GM21825 (cell line): Measurements from ENCODE around the gene CFAP157.
A peak's percentile ranks its signal among the peaks of the same experiment; 100 is the strongest.

Experiments used
- ATAC-seq: cut with Tn5 transposase; IDR thresholded peaks from one replicate; pipeline ENCODE4 v1.9.1; 2021; ENCODE audit warnings: mild to moderate bottlenecking, moderate library complexity; ENCODE audit not compliant: unreplicated experiment

CFAP157 gene

DNA sequence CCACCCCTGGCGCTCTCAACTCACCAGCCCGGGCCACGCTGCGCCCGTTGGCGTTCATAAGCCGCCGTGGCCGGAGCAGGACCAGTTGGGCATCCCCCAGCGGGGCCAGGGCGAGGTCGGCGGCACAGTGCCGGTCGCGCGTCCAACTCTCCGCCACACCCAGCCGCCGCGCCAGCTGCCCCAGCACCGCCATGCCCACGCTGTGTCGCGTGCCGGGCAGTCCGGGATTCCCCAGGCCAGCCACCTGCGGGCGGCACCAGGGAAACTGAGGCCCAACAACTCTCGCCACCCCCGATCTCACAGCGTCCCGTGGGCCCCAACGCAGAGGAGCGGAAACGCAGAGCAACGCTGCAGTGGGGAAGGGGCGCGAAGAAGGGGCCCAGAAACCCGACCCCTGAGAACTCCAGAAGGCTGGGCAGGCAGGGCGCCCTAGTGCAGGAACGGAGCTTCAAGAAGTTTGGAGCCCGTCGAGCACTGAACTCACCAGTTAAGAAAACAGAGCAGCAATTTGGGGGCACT is 8.2 kb downstream of the CFAP157 start:
- ATAC-seq = peak; percentile 6

DNA sequence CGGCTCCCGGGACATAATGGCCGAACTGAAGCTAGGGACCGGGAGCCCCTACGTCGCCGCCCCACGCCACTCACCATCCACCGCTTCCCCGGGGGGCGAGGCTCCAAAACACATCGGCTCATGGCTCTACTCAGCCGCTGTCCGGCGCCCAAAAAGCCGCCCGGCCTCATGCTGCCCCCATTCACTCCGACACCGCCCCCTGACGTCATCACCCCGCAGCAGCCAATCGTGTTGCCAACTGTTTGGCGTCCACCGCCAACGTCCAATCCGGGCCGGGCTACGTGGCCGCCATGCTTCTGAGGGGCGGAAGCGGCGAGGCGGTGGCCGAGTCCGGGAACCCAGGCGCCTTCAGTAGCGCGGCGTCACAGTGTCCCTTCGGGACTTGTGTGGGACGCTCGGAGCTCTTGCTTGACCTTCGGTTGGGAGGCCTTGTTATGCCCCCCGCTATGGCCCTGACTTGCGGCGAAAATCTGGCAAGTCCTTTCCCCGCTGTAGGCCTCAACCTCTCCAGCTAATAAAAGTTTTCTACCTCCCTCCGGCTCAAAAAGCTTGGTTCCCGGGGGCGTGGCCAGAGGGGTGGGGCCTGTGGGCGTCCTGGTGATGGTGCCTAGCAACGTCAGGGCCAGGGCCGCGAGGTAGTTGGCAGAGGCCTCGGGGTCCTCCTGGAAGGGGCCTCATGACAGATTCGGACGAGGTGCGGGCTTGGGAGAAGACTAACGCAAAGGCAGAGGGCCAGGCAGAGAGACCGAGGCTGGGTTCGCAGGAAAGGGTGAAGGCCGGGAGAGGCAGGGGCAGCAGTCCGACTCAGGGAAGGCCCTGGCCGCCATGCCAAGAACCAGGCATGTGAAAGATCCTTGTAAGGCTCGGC is 8.9 kb downstream of the CFAP157 start, which contains the start of the genes PTRH1 and TTC16:
TSS of gene PTRH1 (minus strand) at position 194 of the 868 bp plus-strand sequence. CDS start at position 170, 24 bp downstream.
TSS of gene TTC16 (plus strand) at position 610 of the 868 bp plus-strand sequence. CDS start at position 677, 67 bp downstream.
- ATAC-seq = peak; percentile 84

DNA sequence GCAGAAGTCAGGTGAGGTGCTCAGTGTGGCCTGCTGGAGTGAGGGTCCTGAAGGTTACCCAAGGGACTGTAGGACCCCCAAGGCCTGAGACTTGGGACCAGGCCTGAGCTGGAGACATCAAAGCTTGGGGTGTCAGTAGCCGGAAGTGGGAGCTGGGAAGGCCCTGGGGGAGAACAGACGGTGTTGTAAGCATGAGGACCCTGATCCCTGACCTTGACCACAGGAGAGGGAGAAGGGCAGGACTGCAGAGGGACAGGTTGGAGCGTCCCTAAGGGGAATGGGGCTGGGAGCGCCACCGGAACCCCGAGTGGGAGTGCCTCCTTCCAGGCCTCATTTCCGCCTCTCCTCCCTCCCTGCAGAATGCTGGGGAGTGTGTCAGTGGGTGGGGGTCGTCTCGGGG is 9.6 kb downstream of the CFAP157 start:
- ATAC-seq = no peak

DNA sequence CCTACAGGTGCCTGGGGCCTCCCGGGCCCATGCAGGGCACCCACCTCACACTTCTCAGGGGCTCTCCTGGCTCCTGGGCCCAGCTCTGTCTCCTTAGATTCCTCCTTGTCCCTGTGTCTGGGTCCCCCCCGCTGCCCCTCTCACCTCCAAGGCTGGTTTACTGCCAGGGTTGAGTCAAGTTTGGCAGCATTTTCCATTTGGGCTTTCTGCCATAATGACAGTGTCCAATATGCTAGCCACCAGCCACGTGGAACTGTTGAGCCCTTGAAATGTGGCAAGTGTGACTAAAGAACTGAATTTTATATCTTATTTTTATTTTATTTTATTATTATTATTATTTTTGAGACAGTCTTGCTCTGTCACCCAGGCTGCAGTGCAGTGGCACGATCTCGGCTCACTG is 11.0 kb downstream of the CFAP157 start:
- ATAC-seq = no peak

DNA sequence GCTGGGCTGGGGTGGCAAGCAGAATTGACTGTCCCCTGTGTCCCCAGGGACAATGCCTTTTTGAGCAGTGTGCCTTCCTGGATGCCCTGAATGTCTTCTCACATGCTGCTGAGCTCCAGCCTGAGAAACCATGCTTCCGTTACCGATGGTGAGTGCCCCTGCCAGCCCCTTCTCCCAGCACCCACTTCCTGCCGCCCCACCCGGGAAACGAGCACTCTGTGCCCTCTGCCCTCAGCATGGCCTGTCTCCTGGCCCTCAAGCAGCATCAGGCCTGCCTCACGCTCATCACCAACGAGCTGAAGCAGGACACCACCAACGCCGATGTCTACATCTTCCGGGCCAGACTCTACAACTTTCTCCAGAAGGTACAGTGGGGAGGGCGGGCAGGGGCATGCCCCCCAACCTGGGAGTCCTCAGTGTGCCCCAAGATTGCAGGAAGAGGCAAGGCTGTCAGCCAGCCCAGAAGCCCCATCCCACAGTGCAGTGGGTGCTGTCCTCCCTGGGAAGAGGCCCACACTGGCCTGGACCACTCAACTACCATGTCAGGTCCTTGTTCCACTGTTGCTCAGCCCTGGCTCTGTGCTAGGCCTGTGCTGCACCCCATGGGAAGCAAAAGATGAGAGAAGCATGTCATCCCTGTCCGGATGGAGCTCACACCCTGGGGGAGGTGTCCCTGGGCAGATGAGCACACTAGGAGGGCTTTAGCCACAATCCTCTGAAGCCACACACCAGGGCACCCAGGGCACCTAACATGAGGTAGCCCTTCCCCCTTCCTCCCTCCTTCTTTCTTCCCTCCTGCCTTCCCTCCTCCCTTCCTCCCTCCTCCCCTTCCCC is 13.5 kb downstream of the CFAP157 start:
- no peak for ATAC-seq

DNA sequence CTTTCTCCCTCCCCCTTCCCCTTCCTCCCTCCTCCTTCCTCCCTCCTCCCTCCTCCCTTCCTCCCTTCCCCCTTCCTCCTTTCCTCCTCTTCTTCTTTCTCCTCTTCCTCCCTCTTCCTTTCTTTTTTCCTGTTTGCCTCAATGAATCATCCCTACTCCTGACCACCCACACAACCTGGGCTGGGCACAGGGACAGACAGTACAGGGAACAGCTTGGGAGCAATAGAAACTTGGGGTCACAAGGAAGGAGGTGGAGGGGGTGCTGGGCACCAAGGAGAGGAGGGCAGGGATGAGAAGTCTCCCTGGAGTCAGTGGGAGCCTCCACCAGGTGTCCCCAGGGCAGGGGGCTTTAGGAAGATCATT is 14.1 kb downstream of the CFAP157 start:
- ATAC-seq = no peak

DNA sequence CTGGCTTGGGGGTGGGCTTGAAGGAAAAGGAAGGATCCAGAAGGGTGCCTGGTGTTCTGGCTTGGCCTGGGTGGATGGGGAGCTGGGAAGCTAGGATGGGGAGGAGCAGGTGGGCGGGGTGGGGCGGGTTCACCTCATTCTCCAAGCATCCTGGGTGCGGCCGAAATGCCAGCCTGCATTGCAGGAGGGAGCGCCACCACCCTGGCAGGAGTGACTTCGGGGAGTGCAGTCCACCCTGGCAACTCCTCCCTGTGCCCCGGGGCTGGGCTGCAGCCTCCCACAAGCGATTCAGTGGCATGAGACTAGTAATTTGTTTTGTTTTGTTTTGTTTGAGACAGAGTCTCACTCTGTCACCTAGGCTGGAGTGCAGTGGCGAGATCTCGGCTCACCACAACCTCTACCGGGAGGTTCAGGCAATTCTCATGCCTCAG is 14.6 kb downstream of the CFAP157 start:
- no peak for ATAC-seq

DNA sequence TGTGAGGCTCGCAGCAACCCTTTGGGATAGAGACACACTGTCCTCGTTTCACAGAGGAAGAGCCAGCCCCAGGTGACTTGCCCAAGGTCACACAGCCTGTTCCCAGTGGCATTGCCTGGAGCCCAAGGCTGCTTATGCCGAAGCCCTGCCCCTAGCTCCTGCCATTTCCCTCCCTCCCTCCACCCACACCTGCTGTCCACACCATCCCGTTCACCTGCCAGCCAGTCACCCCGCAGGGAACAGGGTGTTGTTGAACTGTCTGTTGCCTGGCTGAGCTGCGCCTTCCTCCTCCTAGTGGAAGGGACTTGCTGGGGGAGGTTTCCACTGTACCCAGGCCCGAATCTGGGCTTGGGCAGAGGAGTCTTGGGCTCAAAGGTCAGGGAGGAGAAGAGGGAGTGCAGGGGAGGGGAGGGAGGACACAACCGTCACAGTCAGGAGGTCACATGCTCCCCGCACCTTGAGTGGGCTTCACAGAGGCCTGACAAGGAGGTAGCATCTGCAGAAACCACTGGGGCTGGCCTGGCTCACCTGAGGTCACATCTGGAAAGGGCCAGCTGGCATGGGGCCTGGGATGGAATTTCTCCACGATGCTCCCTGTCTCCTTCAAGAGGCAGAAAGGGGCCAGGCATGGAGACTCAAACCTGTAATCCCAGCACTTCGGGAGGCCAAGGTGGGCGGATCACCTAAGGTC is 15.4 kb downstream of the CFAP157 start:
- ATAC-seq = no peak

DNA sequence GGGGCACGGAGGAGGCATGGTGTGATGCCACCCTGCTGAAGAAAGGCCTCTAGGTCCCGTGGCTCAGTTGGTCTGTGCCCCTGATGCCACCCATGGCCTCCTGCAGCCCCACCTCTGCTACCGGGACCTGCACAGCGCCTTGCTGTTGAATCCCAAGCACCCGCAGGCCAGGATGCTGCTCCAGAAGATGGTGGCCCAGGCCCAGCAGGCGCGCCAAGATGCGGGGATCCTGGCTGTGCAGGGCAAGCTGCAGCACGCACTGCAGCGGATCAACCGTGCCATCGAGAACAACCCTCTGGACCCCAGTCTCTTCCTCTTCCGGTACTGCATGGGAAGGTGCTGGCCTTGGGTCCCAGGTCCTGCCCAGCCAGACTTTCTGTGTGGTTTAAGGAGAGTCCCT is 16.2 kb downstream of the CFAP157 start:
- ATAC-seq = no peak

DNA sequence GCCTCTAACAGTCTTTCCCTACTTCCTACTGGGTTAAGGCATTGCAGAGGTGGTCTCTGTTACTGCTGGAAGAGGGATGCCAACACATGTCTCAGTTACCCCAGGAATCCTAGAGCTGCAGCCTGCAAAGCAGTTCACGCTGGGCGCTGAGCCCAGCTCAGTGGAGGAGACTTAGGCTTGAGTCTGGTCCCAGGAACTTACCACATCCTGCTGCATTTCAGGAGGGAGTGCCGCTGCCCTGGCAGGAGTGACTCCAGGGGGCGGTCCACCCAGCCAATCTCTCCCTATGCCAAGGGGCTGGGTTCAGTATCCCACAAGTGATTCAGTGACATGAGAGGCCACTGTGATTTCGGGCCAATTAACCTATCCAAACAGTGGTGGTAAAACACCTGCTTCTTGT is 16.7 kb downstream of the CFAP157 start:
- ATAC-seq = no peak

DNA sequence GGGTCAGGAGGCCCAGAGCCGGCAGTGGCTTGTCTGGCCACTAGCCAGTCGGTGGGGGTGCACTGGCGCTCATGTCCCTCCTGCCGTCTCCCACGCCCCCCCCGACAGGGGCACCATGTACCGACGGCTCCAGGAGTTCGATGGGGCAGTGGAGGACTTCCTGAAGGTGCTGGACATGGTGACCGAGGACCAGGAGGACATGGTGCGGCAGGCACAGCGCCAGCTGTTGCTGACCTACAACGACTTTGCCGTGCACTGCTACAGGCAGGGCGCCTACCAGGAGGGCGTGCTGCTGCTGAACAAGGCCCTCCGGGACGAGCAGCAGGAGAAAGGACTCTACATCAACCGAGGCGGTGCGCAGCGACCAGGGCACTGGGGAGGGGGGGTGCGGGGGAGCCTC is 17.2 kb downstream of the CFAP157 start:
- no peak for ATAC-seq

DNA sequence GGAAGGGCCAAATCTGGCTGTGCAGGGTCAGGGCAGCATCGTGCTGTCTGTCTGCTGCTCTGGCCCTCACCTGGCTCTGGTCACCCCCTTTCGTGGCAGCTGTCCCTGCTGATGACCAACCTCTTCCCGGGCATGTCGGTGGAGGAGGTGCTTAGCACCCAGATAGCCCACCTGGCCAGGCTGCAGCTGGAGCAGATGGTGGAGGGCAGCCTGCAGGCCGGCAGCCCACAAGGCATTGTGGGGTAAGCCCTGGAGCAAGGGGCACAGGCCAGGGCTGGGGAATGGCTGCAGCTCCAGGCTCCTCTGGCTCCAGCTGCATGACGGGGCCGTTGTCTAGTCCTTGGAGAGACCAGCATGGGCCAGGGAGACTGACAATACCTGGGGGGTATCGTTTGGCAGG is 20.1 kb downstream of the CFAP157 start:
- ATAC-seq = no peak

DNA sequence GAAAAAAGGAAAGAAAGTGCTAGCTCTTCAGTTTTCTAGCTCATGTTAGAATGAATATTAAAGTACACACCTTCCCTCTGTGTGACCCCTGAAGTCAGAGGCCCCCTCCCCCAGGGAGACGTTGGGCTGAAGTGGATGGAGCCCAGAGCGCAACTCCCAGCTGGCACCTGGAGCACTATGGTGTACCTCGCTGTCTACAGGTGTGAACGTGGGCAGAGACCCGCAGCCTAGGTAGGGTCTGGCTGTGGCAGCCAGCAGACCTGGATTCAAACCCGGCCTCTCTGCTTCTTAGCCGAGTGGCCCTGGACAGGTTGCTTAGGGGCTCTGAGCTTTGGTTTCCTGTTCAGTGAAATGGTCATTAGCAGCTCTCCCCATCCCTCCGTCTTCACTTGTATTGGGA is 22.0 kb downstream of the CFAP157 start:
- ATAC-seq = no peak

DNA sequence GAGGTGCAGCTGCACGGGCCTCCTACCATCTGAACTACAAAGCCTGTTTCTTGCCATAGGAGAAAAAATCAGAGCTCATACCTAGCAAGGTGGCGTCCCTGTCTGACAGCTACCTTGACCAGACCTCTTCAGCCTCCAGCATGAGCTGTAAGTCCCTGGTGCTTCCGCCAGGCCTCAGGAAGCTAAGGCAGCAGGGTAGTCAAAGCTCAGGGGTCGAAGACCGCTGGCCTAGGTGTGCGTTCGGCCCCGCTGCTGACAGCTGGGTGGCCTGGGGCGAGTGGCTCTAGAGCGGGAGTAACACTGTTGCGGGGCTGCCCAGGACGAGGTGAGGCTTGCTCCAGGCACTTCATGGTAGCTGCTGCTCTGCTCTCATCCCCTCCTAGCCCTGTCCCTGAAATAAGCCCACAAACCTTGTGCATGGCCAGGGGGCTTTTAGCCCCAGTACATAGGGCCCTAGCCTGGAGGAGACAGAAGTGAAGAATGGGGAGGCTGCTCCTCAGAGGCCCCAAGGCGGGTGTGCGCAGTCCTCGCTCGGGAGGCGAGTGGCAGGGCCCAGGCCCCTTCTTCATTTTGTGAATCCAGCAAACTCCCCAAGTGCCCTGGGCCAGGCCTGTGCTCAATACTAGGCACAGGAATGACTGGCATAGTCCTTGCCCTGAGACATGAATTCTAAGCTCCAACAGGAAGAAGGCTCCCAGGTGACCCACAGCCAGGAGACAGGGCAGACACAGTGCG is 22.9 kb downstream of the CFAP157 start:
- ATAC-seq = no peak

DNA sequence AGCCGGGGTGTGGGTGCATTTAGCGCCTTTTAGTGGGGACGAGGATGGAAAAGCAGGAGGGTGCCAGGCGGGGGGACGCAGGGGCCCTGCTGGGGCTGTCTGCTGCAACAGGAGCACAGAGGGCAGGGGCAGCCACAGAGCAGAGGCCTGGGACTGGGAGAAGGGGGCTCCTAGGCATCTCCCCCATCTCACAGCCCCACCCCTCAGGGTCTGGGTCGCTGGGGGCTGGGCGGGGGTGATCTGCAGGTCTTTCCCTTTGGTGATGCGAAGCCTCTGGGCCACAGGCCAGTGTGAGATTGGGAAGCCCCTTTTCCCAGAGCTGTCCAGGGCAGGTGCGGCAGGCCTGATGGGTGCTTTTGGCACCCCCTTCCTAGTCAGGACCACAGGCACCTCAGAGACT is 23.5 kb downstream of the CFAP157 start:
- no peak for ATAC-seq

DNA sequence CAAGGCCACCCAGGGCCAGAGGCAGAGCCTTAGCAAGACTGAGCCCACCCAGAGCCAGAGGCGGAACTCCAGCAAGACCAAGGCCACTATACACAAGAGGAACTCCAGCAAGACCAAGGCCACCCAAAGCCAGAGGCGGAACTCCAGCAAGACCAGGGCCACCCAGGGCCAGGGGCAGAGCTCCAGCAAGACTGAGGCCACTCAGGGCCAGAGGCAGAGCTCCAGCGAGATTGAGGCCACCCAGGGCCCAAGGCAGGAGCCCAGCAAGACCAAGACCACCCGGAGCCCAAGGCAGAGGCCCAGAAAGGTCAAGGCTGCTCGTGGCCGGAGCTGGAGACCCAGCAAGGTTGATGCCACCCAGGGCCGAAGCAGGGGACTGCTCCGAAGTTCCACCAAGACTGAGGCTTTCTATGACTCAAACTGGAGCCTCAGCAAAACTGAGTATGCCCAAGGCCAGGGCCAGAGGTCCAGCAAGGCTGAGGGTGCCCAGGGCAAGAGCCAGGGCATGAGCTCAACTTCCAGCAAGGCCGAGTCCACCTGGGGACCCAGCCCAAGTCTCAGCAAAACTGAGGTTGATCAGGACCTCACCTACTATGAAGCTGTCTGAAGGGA is 24.1 kb downstream of the CFAP157 start:
- no peak for ATAC-seq

DNA sequence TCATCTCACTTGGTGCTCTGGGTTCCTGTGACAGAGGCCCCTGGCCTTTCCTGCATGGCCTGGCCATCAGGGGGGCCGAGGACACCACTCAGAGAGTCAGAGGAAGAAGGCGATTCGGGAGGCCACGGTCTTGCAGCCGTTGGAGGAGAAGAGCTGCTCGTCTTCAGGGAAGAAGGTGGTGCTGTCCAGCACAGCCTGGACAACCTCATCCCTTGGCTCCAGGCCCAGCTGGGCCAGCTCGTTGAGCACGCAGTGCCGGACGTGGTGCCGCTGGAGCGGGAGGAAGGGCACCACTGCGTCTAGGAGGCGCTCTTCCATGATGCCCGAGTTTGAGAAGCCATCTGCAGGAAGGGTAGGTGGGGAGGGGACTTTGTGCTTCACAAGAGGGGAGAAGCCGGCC is 25.1 kb downstream of the CFAP157 start:
- no peak for ATAC-seq

DNA sequence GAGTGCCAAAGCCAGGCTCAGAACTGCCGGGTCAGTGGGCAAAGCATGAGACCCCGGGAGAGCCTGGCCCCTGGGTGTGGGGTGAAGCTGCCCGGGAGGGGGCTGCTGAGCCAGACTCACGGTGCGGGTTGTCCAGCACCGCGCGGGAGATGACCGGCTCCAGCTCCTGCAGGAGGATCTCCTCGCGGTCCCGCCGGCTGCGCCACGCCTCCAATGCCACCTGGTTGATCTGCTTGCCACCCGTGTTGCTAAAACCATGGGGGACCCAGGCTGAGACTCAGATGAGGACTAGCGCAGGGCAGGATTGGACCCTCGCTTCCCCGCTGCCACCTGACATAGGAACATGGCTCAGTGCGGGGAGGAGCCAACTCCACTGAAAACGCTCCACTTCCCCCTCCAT is 25.7 kb downstream of the CFAP157 start:
- ATAC-seq = no peak

DNA sequence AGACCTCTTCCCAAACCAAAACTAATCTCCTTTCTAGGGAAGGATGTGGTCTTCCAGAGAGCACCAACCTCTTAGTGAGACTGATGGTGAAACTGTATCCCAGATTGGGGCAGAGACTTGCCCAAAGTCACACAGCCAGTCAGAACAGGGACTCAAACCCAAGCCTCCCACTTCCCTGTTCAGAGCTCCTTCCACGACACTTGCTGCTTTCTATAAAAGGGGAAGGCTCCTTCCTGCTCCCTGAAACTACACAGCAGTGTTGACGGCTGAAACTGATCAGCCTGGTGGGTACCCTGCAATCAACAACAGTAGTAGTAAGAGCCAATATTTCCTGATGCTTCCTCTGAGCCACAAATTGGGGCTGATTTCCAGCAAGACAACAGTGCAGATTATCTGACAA is 26.8 kb downstream of the CFAP157 start:
- ATAC-seq = no peak

DNA sequence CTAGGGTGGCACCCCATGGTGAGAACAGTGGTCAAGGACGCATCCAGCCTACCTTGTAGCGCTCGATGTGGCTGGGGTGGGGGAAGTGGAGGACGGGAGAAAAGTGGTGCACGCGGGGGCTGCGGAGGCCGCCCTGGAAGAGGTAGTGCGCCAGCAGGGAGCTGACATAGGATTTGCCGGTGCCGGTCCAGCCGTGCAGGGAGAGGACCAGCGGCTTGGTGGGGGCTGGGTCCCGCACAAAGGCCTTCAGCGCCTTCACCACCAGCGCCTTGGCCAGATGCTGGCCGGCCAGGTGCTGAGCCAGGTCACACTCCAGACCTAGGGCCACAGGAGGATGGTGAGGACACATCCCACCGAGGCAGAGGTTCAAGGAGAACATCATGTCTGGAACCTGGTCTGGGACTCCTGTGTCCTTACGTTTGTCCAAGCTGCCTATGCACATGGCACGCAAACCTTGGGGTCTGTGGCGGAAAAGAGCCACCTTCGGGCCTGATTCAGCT is 27.5 kb downstream of the CFAP157 start:
- no peak for ATAC-seq
